ENCODE results near the gene PACS1. TPM values are rescaled to one million over a fixed set of nuclear protein-coding genes. Genes with fewer than 3 reads are reported as not detected.

PACS1 gene
- total RNA-seq, 3 donors from 2014 or later (not counting 1 experiment from before 2014, with no cell fraction given), result 176 to 204 (median 186) TPM

- Mint-ChIP-seq H3K27me3 (ENCODE audit: low read depth in 2 of 2) (no peaks in the 10 kb centered on the region), H3K4me3 (no peak overlapping the region), H3K27ac (no peak overlapping the region), H3K4me1 (peaks cover 19 to 26% of the 10 kb centered on the region in 2 donors), H3K36me3 (peaks cover 13% of the 10 kb centered on the region), H3K9me3 (no peaks in the 10 kb centered on the region)
- Histone ChIP-seq H3K36me3 (ENCODE audit: control insufficient read depth, insufficient read depth, low read length) (peaks cover 83% of the 10 kb centered on the region), H3K4me3 (ENCODE audit: low read length) (no peak overlapping the region), H3K9me3 (ENCODE audit: control insufficient read depth, insufficient read depth, low read length) (no peaks in the 10 kb centered on the region), H3K4me1 (ENCODE audit: control insufficient read depth, insufficient read depth, low read length) (peaks cover 38% of the 10 kb centered on the region), H3K27me3 (ENCODE audit: control insufficient read depth, insufficient read depth, low read length) (no peaks in the 10 kb centered on the region), H3K27ac (ENCODE audit: low read length) (no peak overlapping the region)
- no peak for TF ChIP-seq CTCF (IDR thresholded peaks at IDR 0.05)
- 91% methylated on average over 10 of the region's 11 CpGs for WGBS (ENCODE audit: insufficient coverage)
- no peak for DNase-seq
- no peak for ATAC-seq
- intact Hi-C loops (cut with micrococcal nuclease), result no loop called here
Measured at GRCh38 chr11:66235141-66235540, 165.1 kb downstream of the PACS1 start.

- H3K27ac Mint-ChIP-seq, result peak overlapping the region; percentile 78 to 81
- peaks cover 44% of the 10 kb centered on the region for H3K4me1 ChIP-seq (ENCODE audit: control insufficient read depth, insufficient read depth, low read length)
- H3K36me3 Mint-ChIP-seq, result no peaks in the 10 kb centered on the region
- H3K27me3 ChIP-seq (ENCODE audit: control insufficient read depth, insufficient read depth, low read length), result no peaks in the 10 kb centered on the region
- H3K4me3 Mint-ChIP-seq, result peak overlapping the region; percentile 52
- TF ChIP-seq CTCF (IDR thresholded peaks at IDR 0.05), result no peak
- H3K4me3 ChIP-seq (ENCODE audit: low read length), result no peak overlapping the region
- DNase-seq, result no peak
- intact Hi-C loops (cut with micrococcal nuclease), result no loop called here
- H3K27me3 Mint-ChIP-seq (ENCODE audit: low read depth in 2 of 2), result no peaks in the 10 kb centered on the region
- H3K9me3 Mint-ChIP-seq, result no peaks in the 10 kb centered on the region
- H3K4me1 Mint-ChIP-seq, result peaks cover 19 to 26% of the 10 kb centered on the region in 2 donors
- no peaks in the 10 kb centered on the region for H3K9me3 ChIP-seq (ENCODE audit: control insufficient read depth, insufficient read depth, low read length)
- peaks cover 83% of the 10 kb centered on the region for H3K36me3 ChIP-seq (ENCODE audit: control insufficient read depth, insufficient read depth, low read length)
- H3K27ac ChIP-seq (ENCODE audit: low read length), result peak overlapping the region; percentile 6
- WGBS (ENCODE audit: insufficient coverage), result 62% methylated on average over 6 of the region's 6 CpGs
- peak in 2 of 3 donors; percentile 29 to 33 for ATAC-seq
Measured at GRCh38 chr11:66237867-66238266, 167.8 kb downstream of the PACS1 start.

GRCh38 chr11:66238786-66239413, 168.8 kb downstream of the PACS1 start:
- H3K36me3 Mint-ChIP-seq, result no peaks in the 10 kb centered on the region
- H3K4me3 Mint-ChIP-seq, result peak overlapping the region; percentile 52
- intact Hi-C loops (cut with micrococcal nuclease), result no loop called here
- no peak overlapping the region for H3K4me3 ChIP-seq (ENCODE audit: low read length)
- peaks cover 80% of the 10 kb centered on the region for H3K36me3 ChIP-seq (ENCODE audit: control insufficient read depth, insufficient read depth, low read length)
- no peaks in the 10 kb centered on the region for H3K9me3 ChIP-seq (ENCODE audit: control insufficient read depth, insufficient read depth, low read length)
- H3K4me1 Mint-ChIP-seq, result peaks cover 19 to 30% of the 10 kb centered on the region in 2 donors
- ATAC-seq, result peak in 2 of 3 donors; percentile 5 to 17
- no peaks in the 10 kb centered on the region for H3K27me3 Mint-ChIP-seq (ENCODE audit: low read depth in 2 of 2)
- no peaks in the 10 kb centered on the region for H3K9me3 Mint-ChIP-seq
- H3K27ac Mint-ChIP-seq, result peak overlapping the region; percentile 31 to 78
- DNase-seq, result no peak
- peaks cover 44% of the 10 kb centered on the region for H3K4me1 ChIP-seq (ENCODE audit: control insufficient read depth, insufficient read depth, low read length)
- H3K27ac ChIP-seq (ENCODE audit: low read length), result peak overlapping the region; percentile 26
- TF ChIP-seq CTCF (IDR thresholded peaks at IDR 0.05), result no peak
- WGBS (ENCODE audit: insufficient coverage), result 72% methylated on average over 17 of the region's 17 CpGs
- no peaks in the 10 kb centered on the region for H3K27me3 ChIP-seq (ENCODE audit: control insufficient read depth, insufficient read depth, low read length)

- intact Hi-C loops (cut with micrococcal nuclease), result no loop called here
- H3K27me3 Mint-ChIP-seq (ENCODE audit: low read depth in 2 of 2), result no peaks in the 10 kb centered on the region
- 83% methylated on average over 3 of the region's 3 CpGs for WGBS (ENCODE audit: insufficient coverage)
- no peak for DNase-seq
- TF ChIP-seq CTCF (IDR thresholded peaks at IDR 0.05), result no peak
- H3K9me3 Mint-ChIP-seq, result no peaks in the 10 kb centered on the region
- Histone ChIP-seq H3K4me1 (ENCODE audit: control insufficient read depth, insufficient read depth, low read length) (peaks cover 44% of the 10 kb centered on the region), H3K27ac (ENCODE audit: low read length) (peak overlapping the region; percentile 26), H3K4me3 (ENCODE audit: low read length) (no peak overlapping the region), H3K36me3 (ENCODE audit: control insufficient read depth, insufficient read depth, low read length) (peaks cover 78% of the 10 kb centered on the region), H3K9me3 (ENCODE audit: control insufficient read depth, insufficient read depth, low read length) (no peaks in the 10 kb centered on the region), H3K27me3 (ENCODE audit: control insufficient read depth, insufficient read depth, low read length) (no peaks in the 10 kb centered on the region)
- peak overlapping the region; percentile 31 to 78 for H3K27ac Mint-ChIP-seq
- peak overlapping the region; percentile 21 for H3K4me3 Mint-ChIP-seq
- ATAC-seq, result no peak
- H3K4me1 Mint-ChIP-seq, result peaks cover 19 to 30% of the 10 kb centered on the region in 2 donors
- H3K36me3 Mint-ChIP-seq, result no peaks in the 10 kb centered on the region
Measured at GRCh38 chr11:66239511-66239910, 169.4 kb downstream of the PACS1 start.
